Stimulated activated CD8-positive, alpha-beta memory T cell treated with anti-CD3 and anti-CD28 coated beads, Interleukin-12 subunit alpha, Interleukin-12 subunit beta, amount 100 ng/mL, for 1 hour (primary cell): Measurements from ENCODE around the gene FOXK1.

Source experiments
- DNase-seq: peaks from one replicate; pipeline ENCODE4 v3.0.0-alpha.2; 2020; ENCODE audit warnings: low read depth

The FOXK1 gene

GRCh38 chr7:4722960-4723630 is 41.0 kb downstream of the FOXK1 start:
- DNase-seq, result no peak

DNA sequence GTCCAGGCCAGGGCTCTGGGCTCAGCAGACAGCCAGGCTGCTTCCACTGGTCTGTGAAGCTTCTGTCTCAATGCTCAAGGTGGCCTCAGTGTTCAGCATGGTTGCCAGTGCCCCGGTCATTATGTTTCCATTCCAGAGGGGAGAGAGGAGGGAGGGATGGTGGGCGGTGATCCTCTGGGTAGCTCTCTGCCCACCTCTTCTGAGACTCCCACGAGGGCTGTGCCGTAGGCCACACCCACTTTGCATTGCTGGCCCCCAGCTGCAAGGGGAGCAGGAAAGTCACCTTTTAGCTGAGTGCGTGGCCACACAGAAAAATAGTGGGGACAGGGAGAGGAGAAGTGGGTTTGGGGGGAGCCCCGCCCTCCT is 42.5 kb downstream of the FOXK1 start:
- no peak for DNase-seq

DNA sequence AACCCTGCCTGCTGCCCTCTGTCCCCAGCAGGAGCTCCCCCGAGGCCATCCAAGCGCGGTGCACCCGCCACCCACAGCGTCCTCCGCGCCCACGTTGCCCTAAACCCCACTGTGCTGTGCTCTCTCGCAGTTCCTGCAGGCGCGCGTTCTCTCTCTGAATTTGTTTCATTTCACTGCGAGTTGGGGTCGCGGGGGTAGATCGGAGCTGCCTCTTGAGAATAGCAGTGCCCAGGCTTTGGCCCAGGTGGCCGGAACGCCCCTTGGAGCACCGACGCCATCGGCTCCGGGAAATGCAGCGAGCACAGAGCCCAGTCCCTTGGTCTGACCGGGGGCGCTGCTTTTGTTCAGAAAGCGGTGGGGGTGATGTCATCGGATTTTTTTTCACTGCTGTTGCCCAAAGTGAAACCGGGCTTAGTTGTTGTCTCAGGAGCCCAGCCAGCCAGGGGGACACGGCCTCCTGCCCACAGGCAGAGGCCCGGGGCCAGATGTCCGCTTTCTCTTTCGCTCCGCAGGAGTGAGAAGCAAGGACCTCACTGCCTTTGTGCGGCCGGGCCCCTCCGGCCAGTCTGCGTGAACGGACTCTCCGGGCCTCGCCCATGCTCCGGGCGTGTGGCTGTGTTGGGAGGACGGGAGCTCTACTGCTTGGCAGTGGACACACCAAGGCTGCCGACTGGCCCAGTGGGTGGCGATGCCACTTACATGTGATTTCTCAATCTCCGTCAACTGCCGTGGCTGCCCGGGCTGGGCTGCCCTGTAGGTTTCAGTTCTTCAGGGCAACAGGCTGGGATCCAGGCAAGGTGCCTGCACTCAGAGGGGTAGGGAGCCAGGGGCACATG is 43.1 kb downstream of the FOXK1 start:
- DNase-seq, result no peak

DNA sequence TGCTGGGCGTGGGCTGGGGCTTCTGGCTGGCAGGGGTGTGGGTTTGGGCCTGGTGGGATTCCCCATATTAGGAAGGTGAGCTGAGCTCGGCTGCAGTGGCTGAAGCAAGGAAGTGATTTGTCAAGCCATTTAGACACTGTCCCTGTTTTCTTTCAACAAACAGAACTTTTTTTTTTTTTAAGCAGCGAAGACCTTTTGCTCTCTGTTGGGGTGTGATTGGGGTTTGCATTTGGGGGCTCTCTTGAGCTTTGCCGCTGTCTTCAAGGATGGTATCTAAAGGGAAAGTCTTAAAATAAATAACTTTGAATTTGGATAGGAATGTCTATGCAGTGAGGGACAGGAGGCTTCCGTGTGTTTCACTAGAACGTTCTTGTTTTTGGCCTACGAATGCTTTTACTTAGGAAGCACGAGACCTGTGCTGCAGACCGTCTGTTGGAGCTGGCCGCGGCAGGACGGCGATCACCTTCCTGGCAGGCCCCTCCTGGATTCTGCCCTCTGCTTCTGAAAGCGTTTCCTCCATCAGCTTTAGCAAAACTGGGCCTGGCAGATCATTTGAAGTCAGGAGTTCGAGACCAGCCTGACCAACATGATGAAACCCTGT is 43.9 kb downstream of the FOXK1 start:
- no peak for DNase-seq

- DNase-seq, result no peak
These were observed 44.5 kb downstream of the FOXK1 start for GRCh38 chr7:4726566-4726965.

DNA sequence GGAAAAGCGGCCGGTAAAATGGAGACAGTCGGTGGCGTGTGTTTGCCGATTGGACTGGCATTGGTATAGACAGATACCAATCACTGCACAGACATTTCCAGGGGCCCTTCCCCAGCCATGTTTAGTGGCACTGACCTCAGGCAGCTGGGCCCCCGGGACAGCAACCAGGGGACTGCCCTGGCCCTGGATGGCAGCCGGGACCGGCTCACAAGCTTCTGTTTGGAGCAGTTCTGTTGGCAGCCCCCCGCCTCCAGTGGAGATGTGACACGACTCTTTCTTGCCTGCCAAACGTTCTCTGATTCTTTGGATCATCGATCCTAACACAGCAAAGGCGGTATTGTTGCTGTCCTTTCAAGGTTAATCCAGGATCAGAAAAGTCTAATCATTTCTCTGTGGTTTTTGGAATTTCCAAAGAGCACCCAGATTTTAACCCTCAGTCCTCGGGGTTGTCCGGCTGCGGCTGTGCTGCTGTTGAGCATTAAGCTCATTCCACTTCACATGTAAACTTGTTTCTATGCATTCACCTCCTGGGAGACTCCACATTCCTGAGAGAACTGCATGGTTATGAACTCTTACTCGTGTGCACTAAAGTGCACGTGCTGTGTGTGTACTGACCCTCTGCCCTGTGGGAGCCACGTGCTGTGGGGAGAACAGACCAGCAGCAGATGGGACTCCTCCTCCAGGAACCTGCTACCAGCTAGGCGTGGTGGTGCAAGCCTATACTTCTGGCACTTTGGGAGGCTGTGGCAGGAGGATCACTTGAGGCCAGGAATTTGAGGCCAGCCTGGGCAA is 46.0 kb downstream of the FOXK1 start:
- no peak for DNase-seq

DNA sequence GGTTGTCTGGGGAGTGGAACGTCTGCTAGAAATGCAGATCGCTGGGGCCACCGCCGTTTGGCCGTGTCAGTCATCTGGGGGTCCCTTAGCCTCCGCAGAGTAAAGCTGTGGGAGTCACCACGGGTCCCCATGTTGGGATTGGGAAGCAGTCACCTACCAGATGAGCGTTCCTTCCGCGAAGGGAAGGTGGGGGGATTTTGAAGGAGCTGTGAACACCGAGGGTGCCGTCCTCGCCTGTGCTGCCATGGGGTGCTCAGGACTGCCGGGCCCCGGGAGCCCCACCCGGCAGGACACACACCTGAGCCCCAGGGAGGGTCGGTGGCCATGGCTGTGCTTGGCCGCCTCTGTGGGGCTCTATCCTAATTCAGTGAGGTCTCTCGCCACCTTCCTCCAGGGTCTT is 47.2 kb downstream of the FOXK1 start:
- no peak for DNase-seq

DNA sequence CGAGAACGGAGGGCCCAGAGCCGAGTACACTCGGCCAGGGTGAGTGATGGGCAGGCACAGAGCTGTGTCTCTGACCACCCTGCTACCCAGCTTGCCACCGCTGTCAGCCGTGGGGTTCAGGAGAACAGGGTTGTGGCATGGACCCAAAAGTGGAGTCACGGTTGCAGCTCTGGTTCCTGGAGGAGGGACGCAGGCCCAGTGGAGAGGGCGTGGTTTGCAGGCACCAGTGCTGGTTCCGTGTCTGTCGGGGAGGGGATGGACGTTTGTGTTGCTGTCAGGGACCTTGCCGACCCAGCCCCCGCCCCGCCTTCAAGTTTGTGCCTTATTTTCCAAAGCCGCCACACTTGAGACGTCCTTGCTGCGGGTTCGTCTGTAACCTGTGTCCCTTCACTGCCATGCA is 48.2 kb downstream of the FOXK1 start:
- DNase-seq, result no peak

DNA sequence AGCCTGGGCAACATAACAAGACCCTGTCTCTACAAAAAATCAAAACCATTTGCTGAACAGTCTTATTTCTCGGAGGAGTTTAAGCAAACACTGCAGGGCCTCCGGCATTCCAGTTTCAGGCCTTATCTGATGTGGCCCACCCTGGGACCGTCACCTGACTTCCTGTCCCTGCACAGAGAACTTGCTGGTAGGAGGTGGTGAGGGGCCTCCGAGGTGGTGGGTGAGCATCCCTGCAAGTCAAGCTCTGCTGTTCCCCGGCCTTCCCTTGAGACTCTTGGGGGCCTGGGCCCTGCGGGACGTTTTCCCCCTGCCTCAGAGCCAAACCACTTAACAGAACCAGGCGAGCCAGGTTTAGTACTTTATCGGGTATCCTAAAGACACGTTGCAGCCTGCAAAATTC is 48.9 kb downstream of the FOXK1 start:
- no peak for DNase-seq

DNA sequence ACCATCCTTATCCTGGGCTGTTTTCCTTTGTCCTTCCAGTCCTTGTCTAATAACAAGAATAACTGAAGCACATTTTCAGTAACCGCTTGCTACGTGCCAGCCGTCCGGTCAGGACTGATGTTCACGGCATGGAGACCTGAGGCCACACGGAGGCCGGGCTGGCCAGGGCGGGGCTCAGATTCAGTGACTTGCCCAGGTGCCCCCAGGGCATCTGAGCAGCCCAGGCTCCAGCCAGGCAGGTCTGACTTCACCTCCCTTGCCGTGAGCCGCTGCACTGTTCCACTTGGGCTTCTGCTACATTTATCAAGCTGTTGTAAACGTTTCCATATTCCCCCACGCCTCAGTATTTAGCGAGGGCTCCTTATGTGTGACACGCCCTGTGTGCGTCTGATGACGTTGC is 49.7 kb downstream of the FOXK1 start:
- DNase-seq, result no peak

GRCh38 chr7:4733936-4734528 is 51.9 kb downstream of the FOXK1 start:
- DNase-seq, result no peak

DNA sequence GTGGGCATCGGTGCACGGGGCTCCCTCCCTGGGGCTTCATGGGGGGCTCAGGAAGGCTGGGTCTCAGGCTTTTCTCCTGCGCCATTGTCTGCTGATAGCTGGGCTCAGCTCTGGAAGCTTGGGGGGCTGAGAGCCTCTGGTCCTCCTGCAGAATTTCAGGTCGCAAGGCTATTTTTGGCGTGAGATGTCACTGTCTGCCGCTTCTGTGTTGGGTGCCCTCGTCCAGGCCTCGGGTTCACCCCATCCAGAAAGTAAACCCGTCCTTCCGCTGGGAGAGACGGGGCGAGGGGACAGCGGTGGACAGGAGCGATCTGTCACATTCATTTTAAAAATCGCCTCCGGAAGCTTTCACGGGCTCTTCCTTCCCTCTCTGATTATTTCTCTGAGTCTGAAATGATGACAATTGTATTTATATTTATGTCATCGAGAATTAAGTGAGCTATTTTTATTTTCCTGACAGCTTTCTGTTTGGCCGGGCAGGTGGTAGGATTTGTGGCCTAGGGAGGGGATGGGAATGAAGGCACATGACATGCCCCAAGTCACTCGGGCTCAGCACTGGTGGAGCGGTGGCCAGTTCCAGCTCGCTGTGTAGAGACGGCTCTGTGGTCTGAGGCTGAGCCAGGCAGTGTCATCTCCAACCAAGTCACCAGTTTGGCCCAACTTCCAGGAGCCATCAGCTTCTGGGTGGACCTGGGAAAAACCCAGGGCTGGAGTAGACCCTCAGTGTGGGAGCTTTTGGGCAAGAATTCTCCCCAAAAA is 52.7 kb downstream of the FOXK1 start:
- no peak for DNase-seq

GRCh38 chr7:4737300-4737699 is 55.2 kb downstream of the FOXK1 start:
- no peak for DNase-seq

DNA sequence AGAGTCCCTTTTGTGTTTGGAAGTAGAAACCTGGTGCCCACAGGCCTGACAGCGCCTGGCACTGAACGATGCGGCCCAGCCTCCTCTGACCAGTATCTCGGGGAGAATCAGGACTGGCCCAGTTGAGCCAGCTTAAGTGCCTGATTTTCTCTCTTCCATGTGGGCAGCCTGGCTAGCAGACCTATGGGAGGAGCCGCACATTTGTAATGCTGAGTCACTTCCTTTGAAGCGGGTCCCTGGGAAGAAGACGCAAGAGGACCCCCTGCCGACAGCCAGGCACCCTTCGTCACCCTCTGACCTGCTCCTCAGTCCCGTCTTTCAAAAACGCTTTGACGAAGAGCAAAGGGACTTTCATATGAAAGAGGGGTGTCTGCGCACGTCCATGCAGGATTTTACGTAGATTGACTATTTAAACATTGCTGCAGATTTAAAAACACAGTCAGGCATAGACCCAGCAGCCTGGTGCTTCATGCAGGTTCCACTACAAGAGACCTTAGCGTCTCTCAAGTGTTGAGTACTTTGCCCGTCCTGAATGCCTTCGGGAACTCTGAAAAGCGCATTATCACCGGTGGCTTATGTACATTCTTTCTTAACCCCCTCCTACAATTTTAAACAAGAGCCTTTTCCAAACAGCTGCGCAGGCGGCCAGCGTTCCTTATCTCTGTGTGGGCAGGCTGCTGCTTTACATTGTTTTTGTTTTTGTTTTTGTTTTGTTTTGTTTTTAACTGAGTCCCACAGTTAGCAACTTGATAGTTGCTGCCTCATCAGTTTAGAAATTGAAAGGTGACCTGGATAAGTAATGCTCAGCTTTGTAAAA is 56.8 kb downstream of the FOXK1 start:
- DNase-seq, result no peak

DNA sequence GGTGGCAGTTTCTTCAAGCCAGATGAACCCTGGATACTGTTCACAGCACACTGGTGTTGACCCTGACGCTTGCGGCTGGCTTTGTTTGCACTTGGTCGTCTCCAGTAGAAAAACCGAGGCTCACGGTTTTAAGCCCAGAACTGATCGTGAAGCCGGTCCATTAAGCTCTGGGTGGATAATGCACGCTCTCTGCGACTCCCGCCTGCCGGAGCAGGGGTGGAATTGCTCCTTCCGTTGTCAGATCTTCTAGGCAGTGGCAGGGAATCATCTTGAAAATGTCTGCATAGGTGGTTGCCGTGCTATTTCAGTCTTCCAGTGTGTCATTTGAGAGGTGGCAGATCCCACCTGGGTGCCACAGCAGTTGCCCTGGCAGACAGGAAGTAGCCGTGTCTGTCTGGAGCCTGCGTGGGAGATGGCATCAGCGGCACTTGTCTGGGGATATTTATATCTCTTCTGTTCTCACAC is 57.5 kb downstream of the FOXK1 start:
- no peak for DNase-seq

- no peak for DNase-seq
These were observed 58.7 kb downstream of the FOXK1 start for GRCh38 chr7:4740796-4741195.

DNA sequence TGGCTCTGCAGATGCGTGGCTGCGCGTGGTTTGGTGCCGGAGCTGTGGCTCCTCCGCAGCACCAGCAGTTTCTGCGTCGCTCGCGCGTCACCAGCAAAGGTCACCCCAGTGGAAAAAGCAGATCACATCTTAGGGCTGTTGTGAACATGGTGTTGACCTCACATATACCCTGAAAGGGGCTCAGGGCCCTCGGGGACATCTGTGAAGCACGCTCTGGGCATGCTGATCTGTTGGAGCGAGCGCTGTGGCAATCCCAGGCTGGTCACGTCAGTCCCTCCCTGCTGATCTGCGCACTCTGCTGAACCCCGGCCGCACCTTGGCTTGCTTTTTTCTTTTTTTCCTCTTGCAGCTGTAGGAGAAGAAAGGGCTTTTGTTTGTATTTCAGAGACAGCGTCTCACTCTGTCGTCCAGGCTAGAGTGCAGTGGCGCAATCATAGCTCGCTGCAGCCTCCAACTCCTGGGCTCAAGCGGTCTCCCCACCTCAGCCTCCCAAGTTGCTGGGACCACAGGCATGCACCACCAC is 60.0 kb downstream of the FOXK1 start:
- no peak for DNase-seq

- DNase-seq, result no peak
These were observed 60.8 kb downstream of the FOXK1 start for GRCh38 chr7:4742852-4743251.

- peak; percentile 44 for DNase-seq
These were observed 62.5 kb downstream of the FOXK1 start for GRCh38 chr7:4744391-4745264.
